ENCODE measurements around the gene RAD51B. TPM values are rescaled to one million over a fixed set of nuclear protein-coding genes. Genes with fewer than 3 reads are reported as not detected.

The RAD51B gene
- total and polyA plus RNA-seq, 2 of the 13 experiments (the other 11 are each of a cell fraction or from before 2014, with no cell fraction given), result 7.0 to 9.5 TPM

DNA sequence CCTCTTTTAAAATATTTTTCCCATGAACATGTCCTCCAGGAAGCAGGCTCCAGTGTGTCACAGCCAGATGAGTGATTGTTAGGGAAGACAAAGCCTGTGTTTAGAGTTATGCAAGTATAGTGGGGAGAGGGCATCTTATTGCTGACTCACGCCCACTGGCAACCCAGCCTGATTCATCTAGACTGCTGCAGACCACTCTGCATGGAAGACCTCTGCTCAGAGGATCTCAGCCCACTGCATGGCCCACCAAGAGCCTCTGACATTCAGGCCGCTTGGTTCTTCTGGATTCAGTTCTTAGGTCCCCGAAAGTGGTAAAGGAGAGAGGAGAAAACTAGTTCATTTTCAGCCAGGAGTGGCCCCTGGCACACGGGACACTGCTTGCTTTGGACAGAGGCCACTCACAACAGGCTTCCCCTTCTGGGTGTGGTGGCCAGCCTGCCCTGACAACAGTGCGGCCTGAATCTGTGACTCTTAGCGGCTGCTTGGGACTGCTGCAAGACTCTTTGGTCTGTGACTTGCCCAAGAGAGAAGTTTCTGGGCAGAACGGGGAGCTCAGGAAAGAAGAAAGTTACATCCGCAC lies 707.0 kb downstream of the RAD51B start:
- H2AFZ ChIP-seq (ENCODE audit: low read length), result no peak overlapping the region
- BruUV-seq (replicated peaks), result no TSS peak
- no peak overlapping the region for H3K27ac ChIP-seq (ENCODE audit: extremely low read length, insufficient read depth, low read length)
- ATAC-seq (no peak), FAIRE-seq (no peak), DNase-seq (ENCODE audit: low spot score) (no peak)
- H4K20me1 ChIP-seq (ENCODE audit: insufficient read depth, low read length), result no peaks in the 10 kb centered on the region
- peaks cover 22% of the 10 kb centered on the region for H3K9me3 ChIP-seq (ENCODE audit: low read length)
- POLR2A ChIA-PET, result no interaction called here
- in situ Hi-C loops (cut with HindIII; ENCODE audit: extremely low pct_ligation_motif_present, low pct_unique_long_range_greater_than_20kb) (no loop called here), intact Hi-C loops (cut with micrococcal nuclease; ENCODE audit: unreplicated experiment) (no loop called here)
- H3K27me3 ChIP-seq (ENCODE audit: control insufficient read depth in 1 of 2, insufficient read depth in 2 of 2, low read length in 2 of 2), result no peaks in the 10 kb centered on the region
- CTCF ChIA-PET (ENCODE audit: low intra/inter-chr PET ratio, low total read pairs), result no interaction called here
- no peaks in the 10 kb centered on the region for H3K36me3 ChIP-seq (replicated peaks in 1 of 2; ENCODE audit: control insufficient read depth in 1 of 2, insufficient read depth in 2 of 2, low read length in 2 of 2)
- 89% methylated on average over 7 of the region's 8 CpGs for WGBS (ENCODE audit: low lambda C conversion rate)
- TF ChIP-seq ZBTB7B (CRISPR knock-in tag; IDR thresholded peaks at IDR 0.05) (no peak), DZIP1 (CRISPR knock-in tag; IDR thresholded peaks at IDR 0.05) (no peak), ZNF652 (CRISPR knock-in tag; IDR thresholded peaks at IDR 0.05; ENCODE audit: borderline replicate concordance, low read depth) (no peak), ZNF276 (CRISPR knock-in tag; IDR thresholded peaks at IDR 0.05; ENCODE audit: low read depth) (no peak), CEBPG (CRISPR knock-in tag; IDR thresholded peaks at IDR 0.05) (no peak), SPEN (CRISPR knock-in tag; IDR thresholded peaks at IDR 0.05; ENCODE audit: low read depth) (no peak), ZNF274 (CRISPR knock-in tag; IDR thresholded peaks at IDR 0.05) (no peak)
- TF ChIP-seq, protein P1, sequence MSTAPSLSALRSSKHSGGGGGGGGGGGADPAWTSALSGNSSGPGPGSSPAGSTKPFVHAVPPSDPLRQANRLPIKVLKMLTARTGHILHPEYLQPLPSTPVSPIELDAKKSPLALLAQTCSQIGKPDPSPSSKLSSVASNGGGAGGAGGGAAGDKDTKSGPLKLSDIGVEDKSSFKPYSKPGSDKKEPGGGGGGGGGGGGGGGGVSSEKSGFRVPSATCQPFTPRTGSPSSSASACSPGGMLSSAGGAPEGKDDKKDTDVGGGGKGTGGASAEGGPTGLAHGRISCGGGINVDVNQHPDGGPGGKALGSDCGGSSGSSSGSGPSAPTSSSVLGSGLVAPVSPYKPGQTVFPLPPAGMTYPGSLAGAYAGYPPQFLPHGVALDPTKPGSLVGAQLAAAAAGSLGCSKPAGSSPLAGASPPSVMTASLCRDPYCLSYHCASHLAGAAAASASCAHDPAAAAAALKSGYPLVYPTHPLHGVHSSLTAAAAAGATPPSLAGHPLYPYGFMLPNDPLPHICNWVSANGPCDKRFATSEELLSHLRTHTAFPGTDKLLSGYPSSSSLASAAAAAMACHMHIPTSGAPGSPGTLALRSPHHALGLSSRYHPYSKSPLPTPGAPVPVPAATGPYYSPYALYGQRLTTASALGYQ (CRISPR knock-in tag; IDR thresholded peaks at IDR 0.05), result no peak
- peaks cover 26% of the 10 kb centered on the region for H3K4me1 ChIP-seq (ENCODE audit: insufficient read depth, low read length)
- H3K79me2 ChIP-seq (ENCODE audit: insufficient read depth, low read length), result no peaks in the 10 kb centered on the region
- H3K4me2 ChIP-seq (ENCODE audit: low read depth, low read length), result no peak overlapping the region
- H3K9ac ChIP-seq (ENCODE audit: insufficient read depth, low read depth, low read length), result no peak overlapping the region
- no peak overlapping the region for H3K4me3 ChIP-seq (replicated peaks in 1 of 3; ENCODE audit: insufficient read depth in 1 of 3, low read depth in 2 of 3, low read length in 3 of 3)

Data from HepG2 (cell line).